Memory B cell (primary cell): Measurements from ENCODE around the gene TSHZ1.

ENCODE experiments used
- ATAC-seq: fragments of 150-1000 bp; cut with Tn5 transposase; 2 replicates; pipeline ENCODE4 v1.10.0; 2021; ENCODE audit warnings: low read depth, mild to moderate bottlenecking, moderate library complexity
- DNase-seq, 2 donors: peaks; one replicate each; pipeline ENCODE4 v3.0.0; 2022; ENCODE audit warnings: low spot score in 2 of 2
- H3K27ac Mint-ChIP-seq: one replicate; pipeline ENCODE4 v1.8.0; 2022; ENCODE audit warnings: mild to moderate bottlenecking, moderate library complexity, mixed read lengths
- H3K27me3 Mint-ChIP-seq: one replicate; pipeline ENCODE4 v1.8.0; 2022; ENCODE audit warnings: mixed read lengths
- H3K36me3 Mint-ChIP-seq: one replicate; pipeline ENCODE4 v1.8.0; 2022; ENCODE audit warnings: mild to moderate bottlenecking, mixed read lengths
- H3K4me1 Mint-ChIP-seq: one replicate; pipeline ENCODE4 v1.8.0; 2022; ENCODE audit warnings: mixed read lengths
- H3K4me3 Mint-ChIP-seq: one replicate; pipeline ENCODE4 v1.8.0; 2022; ENCODE audit warnings: mild to moderate bottlenecking, moderate library complexity, mixed read lengths
- H3K9me3 Mint-ChIP-seq: one replicate; pipeline ENCODE4 v1.8.0; 2022; ENCODE audit warnings: mixed read lengths

The TSHZ1 gene

GRCh38 chr18:75248426-75249174 is 38.0 kb downstream of the TSHZ1 start:
- H3K27me3 Mint-ChIP-seq = no peaks in the 10 kb centered on the region
- peak; percentile 16 for ATAC-seq
- H3K4me3 Mint-ChIP-seq = peak overlapping the region; percentile 76
- peak overlapping the region; percentile 82 for H3K27ac Mint-ChIP-seq
- peaks cover 33% of the 10 kb centered on the region for H3K4me1 Mint-ChIP-seq
- H3K36me3 Mint-ChIP-seq = peaks cover 5% of the 10 kb centered on the region
- peaks cover 5% of the 10 kb centered on the region for H3K9me3 Mint-ChIP-seq
- DNase-seq = no peak

- DNase-seq = no peak
- peaks cover 33% of the 10 kb centered on the region for H3K4me1 Mint-ChIP-seq
- H3K36me3 Mint-ChIP-seq = peaks cover 5% of the 10 kb centered on the region
- no peaks in the 10 kb centered on the region for H3K27me3 Mint-ChIP-seq
- peak overlapping the region; percentile 30 for H3K4me3 Mint-ChIP-seq
- H3K9me3 Mint-ChIP-seq = peaks cover 5% of the 10 kb centered on the region
- peak overlapping the region; percentile 82 for H3K27ac Mint-ChIP-seq
- ATAC-seq = no peak
These were observed 38.5 kb downstream of the TSHZ1 start for GRCh38 chr18:75249175-75249518.

GRCh38 chr18:75249672-75250470 is 39.3 kb downstream of the TSHZ1 start:
- no peaks in the 10 kb centered on the region for H3K27me3 Mint-ChIP-seq
- peaks cover 5% of the 10 kb centered on the region for H3K9me3 Mint-ChIP-seq
- ATAC-seq (peak; percentile 57), DNase-seq (peak in 1 of 2 donors; percentile 30)
- peak overlapping the region; percentile 17 for H3K4me3 Mint-ChIP-seq
- H3K4me1 Mint-ChIP-seq = peaks cover 31% of the 10 kb centered on the region
- H3K27ac Mint-ChIP-seq = no peak overlapping the region
- peaks cover 5% of the 10 kb centered on the region for H3K36me3 Mint-ChIP-seq

DNA sequence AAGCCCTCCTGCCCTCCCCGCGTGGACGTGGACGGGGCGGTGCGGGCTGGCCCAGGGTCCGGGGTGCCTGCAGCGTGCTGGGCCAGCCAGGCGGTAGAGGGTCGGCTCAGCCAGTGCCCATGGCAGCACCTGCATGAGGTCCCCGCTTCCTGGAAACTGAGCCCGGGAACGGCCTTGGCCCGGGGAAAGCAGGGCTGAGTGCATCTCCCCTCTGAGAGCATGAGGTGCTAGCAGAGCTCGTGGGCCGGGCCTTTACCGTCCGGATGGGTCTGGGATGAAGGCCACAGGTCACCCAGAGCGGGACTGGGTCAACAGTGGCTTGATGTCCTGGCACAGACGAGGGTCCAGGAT is 39.8 kb downstream of the TSHZ1 start:
- ATAC-seq (no peak), DNase-seq (no peak)
- peaks cover 5% of the 10 kb centered on the region for H3K36me3 Mint-ChIP-seq
- H3K9me3 Mint-ChIP-seq = peaks cover 5% of the 10 kb centered on the region
- H3K27me3 Mint-ChIP-seq = no peaks in the 10 kb centered on the region
- peaks cover 32% of the 10 kb centered on the region for H3K4me1 Mint-ChIP-seq
- no peak overlapping the region for H3K27ac Mint-ChIP-seq
- no peak overlapping the region for H3K4me3 Mint-ChIP-seq

DNA sequence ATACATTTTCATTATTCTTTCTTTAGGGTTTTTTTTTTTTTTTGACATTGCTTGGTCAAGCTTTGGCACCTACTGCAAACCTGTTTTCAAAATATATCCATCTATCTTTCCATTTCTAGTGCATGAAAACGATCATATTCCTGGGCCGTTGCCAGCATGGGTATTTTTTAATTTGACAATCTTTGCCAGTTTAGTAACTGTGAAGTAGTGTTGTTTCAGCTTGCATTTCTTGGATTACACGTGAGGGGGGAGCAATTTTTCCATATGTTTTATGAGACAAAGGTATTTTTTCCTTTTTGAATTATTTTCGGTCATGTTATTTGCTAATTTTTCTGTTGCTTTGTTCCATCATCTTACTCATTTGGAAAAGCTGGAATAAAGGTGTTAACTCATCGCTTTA is 40.9 kb downstream of the TSHZ1 start:
- peaks cover 5% of the 10 kb centered on the region for H3K36me3 Mint-ChIP-seq
- no peaks in the 10 kb centered on the region for H3K27me3 Mint-ChIP-seq
- H3K27ac Mint-ChIP-seq = peak overlapping the region; percentile 29
- H3K4me3 Mint-ChIP-seq = no peak overlapping the region
- DNase-seq (no peak), ATAC-seq (no peak)
- peaks cover 5% of the 10 kb centered on the region for H3K9me3 Mint-ChIP-seq
- H3K4me1 Mint-ChIP-seq = peaks cover 27% of the 10 kb centered on the region

GRCh38 chr18:75252136-75252535 is 41.5 kb downstream of the TSHZ1 start:
- peaks cover 5% of the 10 kb centered on the region for H3K9me3 Mint-ChIP-seq
- ATAC-seq (no peak), DNase-seq (no peak)
- H3K36me3 Mint-ChIP-seq = peaks cover 5% of the 10 kb centered on the region
- no peak overlapping the region for H3K27ac Mint-ChIP-seq
- H3K27me3 Mint-ChIP-seq = no peaks in the 10 kb centered on the region
- H3K4me1 Mint-ChIP-seq = peaks cover 27% of the 10 kb centered on the region
- no peak overlapping the region for H3K4me3 Mint-ChIP-seq

GRCh38 chr18:75253043-75253442 is 42.4 kb downstream of the TSHZ1 start:
- ATAC-seq = no peak

DNA sequence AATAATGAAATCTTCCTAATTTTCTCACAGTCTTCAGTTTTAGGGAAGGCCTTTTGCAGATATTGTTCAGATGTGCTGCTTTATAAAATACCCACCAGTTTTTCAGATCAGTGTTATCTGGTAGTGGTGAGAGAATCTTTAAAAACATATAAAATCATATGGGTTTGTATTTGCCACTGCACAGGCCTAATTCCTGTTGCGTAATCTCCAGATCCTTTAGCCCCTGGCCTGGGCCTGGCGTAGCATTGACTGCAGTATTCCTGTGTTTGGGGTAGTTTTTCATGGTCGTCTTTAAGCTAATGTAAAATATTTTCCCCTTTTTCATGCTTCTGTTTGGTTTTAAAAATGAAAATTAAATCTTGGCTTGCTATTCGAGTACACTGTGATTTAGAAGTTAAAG is 43.2 kb downstream of the TSHZ1 start:
- Mint-ChIP-seq H3K27me3 (no peaks in the 10 kb centered on the region), H3K27ac (no peak overlapping the region), H3K9me3 (peaks cover 5% of the 10 kb centered on the region), H3K4me3 (no peak overlapping the region), H3K36me3 (peaks cover 5% of the 10 kb centered on the region), H3K4me1 (peaks cover 22% of the 10 kb centered on the region)
- DNase-seq (no peak), ATAC-seq (no peak)

More at GRCh38 chr18:75253043-75253442, 42.4 kb downstream of the TSHZ1 start:
- H3K4me1 Mint-ChIP-seq = peaks cover 25% of the 10 kb centered on the region
- H3K4me3 Mint-ChIP-seq = no peak overlapping the region
- H3K36me3 Mint-ChIP-seq = peaks cover 5% of the 10 kb centered on the region
- H3K27me3 Mint-ChIP-seq = no peaks in the 10 kb centered on the region
- DNase-seq = no peak
- no peak overlapping the region for H3K27ac Mint-ChIP-seq
- peaks cover 5% of the 10 kb centered on the region for H3K9me3 Mint-ChIP-seq

GRCh38 chr18:75255094-75255493 is 44.5 kb downstream of the TSHZ1 start:
- Mint-ChIP-seq H3K9me3 (no peaks in the 10 kb centered on the region), H3K36me3 (peaks cover 2% of the 10 kb centered on the region), H3K4me1 (peaks cover 12% of the 10 kb centered on the region), H3K27me3 (no peaks in the 10 kb centered on the region), H3K27ac (no peak overlapping the region), H3K4me3 (no peak overlapping the region)
- DNase-seq (no peak), ATAC-seq (no peak)

GRCh38 chr18:75256376-75256775 is 45.8 kb downstream of the TSHZ1 start:
- H3K4me1 Mint-ChIP-seq = peaks cover 18% of the 10 kb centered on the region
- H3K36me3 Mint-ChIP-seq = no peaks in the 10 kb centered on the region
- no peaks in the 10 kb centered on the region for H3K27me3 Mint-ChIP-seq
- ATAC-seq (no peak), DNase-seq (no peak)
- H3K4me3 Mint-ChIP-seq = no peak overlapping the region
- no peaks in the 10 kb centered on the region for H3K9me3 Mint-ChIP-seq
- no peak overlapping the region for H3K27ac Mint-ChIP-seq

- H3K4me3 Mint-ChIP-seq = no peak overlapping the region
- H3K27ac Mint-ChIP-seq = no peak overlapping the region
- no peak for DNase-seq
- no peaks in the 10 kb centered on the region for H3K9me3 Mint-ChIP-seq
- H3K36me3 Mint-ChIP-seq = no peaks in the 10 kb centered on the region
- peaks cover 24% of the 10 kb centered on the region for H3K4me1 Mint-ChIP-seq
- no peak for ATAC-seq
- H3K27me3 Mint-ChIP-seq = no peaks in the 10 kb centered on the region
These were observed 47.0 kb downstream of the TSHZ1 start for GRCh38 chr18:75257605-75258004.

DNA sequence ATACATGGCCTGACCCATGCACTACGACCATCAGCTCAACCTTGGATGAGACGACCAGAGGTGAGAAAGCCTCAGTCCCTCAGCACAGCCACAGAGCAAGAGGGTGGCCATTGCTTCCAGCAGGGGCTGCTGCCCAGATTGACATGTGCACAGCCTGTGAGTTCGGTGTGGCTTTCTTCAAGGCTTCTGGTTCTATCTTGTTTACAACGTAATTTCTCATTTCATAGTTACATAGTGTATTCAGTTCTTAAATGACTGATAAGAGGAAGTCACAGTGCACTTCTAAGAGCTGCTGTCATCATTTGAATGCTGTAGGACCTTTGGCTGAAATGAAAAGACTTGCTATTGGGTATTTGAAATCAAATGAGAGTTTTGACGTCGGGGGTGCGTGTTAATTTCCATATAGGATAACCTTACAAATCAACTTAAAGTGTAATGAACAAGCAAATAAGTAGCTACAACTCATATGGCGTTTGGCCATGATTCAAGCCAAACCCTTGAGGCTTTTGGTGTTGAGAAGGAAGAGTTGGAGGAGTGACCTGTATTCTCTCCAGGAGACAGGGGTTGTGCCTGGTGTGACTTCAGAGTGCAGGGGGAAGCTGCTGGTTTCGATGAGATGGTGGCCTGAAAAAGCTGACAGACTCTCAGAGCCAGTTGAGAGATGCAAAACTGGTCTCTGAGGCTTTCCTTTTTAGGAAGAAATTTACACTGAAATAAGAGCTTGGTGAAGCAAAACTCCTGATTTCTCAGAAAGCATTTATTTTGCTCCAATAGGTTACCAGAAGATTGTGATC is 51.0 kb downstream of the TSHZ1 start:
- Mint-ChIP-seq H3K36me3 (no peaks in the 10 kb centered on the region), H3K9me3 (no peaks in the 10 kb centered on the region), H3K4me3 (peak overlapping the region; percentile 70), H3K4me1 (peaks cover 23% of the 10 kb centered on the region), H3K27me3 (no peaks in the 10 kb centered on the region), H3K27ac (peak overlapping the region; percentile 98)
- DNase-seq = peak; percentile 18 to 20
- peak; percentile 85 for ATAC-seq

- H3K36me3 Mint-ChIP-seq = no peaks in the 10 kb centered on the region
- H3K9me3 Mint-ChIP-seq = no peaks in the 10 kb centered on the region
- DNase-seq = no peak
- peak overlapping the region; percentile 98 for H3K27ac Mint-ChIP-seq
- no peak for ATAC-seq
- H3K4me1 Mint-ChIP-seq = peaks cover 28% of the 10 kb centered on the region
- peak overlapping the region; percentile 62 for H3K4me3 Mint-ChIP-seq
- no peaks in the 10 kb centered on the region for H3K27me3 Mint-ChIP-seq
These were observed 51.9 kb downstream of the TSHZ1 start for GRCh38 chr18:75262511-75262910.

GRCh38 chr18:75264195-75264594 is 53.6 kb downstream of the TSHZ1 start:
- H3K4me3 Mint-ChIP-seq = no peak overlapping the region
- H3K9me3 Mint-ChIP-seq = no peaks in the 10 kb centered on the region
- no peak overlapping the region for H3K27ac Mint-ChIP-seq
- H3K27me3 Mint-ChIP-seq = no peaks in the 10 kb centered on the region
- ATAC-seq (no peak), DNase-seq (no peak)
- H3K36me3 Mint-ChIP-seq = no peaks in the 10 kb centered on the region
- H3K4me1 Mint-ChIP-seq = peaks cover 34% of the 10 kb centered on the region
